Retinal pigment epithelial cell (primary cell): ENCODE measurements around the gene DCN.
A peak's percentile ranks its signal among the peaks of the same experiment; 100 is the strongest.

Experiments used
- DNase-seq: peaks from one replicate; pipeline ENCODE4 v3.0.0-alpha.2; 2010; ENCODE audit warnings: low read depth
- H3K4me3 ChIP-seq: 2 replicates; pipeline ENCODE4 v1.5.1; 2011; ENCODE audit warnings: mild to moderate bottlenecking, low read length, control low read depth, moderate library complexity
- CTCF ChIP-seq: conservative IDR thresholded peaks from 2 replicates; pipeline ENCODE4 v1.5.1; 2011; ENCODE audit warnings: low read depth, low read length, control low read depth, inconsistent platforms

DCN gene

GRCh38 chr12:91106283-91106682, 76.3 kb downstream of the DCN start:
- H3K4me3 ChIP-seq: no peak overlapping the region
- no peak for DNase-seq
- TF ChIP-seq CTCF: no peak

GRCh38 chr12:91105807-91106206, 76.8 kb downstream of the DCN start:
- no peak for DNase-seq
- no peak for TF ChIP-seq CTCF
- no peak overlapping the region for H3K4me3 ChIP-seq

GRCh38 chr12:91104812-91105466, 77.7 kb downstream of the DCN start:
- no peak for TF ChIP-seq CTCF
- no peak overlapping the region for H3K4me3 ChIP-seq
- no peak for DNase-seq

- TF ChIP-seq CTCF: no peak
- no peak overlapping the region for H3K4me3 ChIP-seq
- no peak for DNase-seq
These were observed 79.0 kb downstream of the DCN start for GRCh38 chr12:91103624-91104023.

GRCh38 chr12:91103101-91103500, 79.5 kb downstream of the DCN start:
- TF ChIP-seq CTCF: no peak
- no peak for DNase-seq
- H3K4me3 ChIP-seq: no peak overlapping the region

GRCh38 chr12:91100906-91101305, 81.7 kb downstream of the DCN start:
- H3K4me3 ChIP-seq: no peak overlapping the region
- DNase-seq: peak; percentile 25
- no peak for TF ChIP-seq CTCF

- no peak overlapping the region for H3K4me3 ChIP-seq
- DNase-seq: no peak
- no peak for TF ChIP-seq CTCF
These were observed 82.8 kb downstream of the DCN start for GRCh38 chr12:91099836-91100235.
